ENCODE data around the gene EFCAB9. TPM values are rescaled to one million over a fixed set of nuclear protein-coding genes. Genes with fewer than 3 reads are reported as not detected.

The EFCAB9 gene
- total and polyA plus RNA-seq, 2 of the 8 experiments (the other 6 are each of a cell fraction or from before 2014, with no cell fraction given), result not detected

DNA sequence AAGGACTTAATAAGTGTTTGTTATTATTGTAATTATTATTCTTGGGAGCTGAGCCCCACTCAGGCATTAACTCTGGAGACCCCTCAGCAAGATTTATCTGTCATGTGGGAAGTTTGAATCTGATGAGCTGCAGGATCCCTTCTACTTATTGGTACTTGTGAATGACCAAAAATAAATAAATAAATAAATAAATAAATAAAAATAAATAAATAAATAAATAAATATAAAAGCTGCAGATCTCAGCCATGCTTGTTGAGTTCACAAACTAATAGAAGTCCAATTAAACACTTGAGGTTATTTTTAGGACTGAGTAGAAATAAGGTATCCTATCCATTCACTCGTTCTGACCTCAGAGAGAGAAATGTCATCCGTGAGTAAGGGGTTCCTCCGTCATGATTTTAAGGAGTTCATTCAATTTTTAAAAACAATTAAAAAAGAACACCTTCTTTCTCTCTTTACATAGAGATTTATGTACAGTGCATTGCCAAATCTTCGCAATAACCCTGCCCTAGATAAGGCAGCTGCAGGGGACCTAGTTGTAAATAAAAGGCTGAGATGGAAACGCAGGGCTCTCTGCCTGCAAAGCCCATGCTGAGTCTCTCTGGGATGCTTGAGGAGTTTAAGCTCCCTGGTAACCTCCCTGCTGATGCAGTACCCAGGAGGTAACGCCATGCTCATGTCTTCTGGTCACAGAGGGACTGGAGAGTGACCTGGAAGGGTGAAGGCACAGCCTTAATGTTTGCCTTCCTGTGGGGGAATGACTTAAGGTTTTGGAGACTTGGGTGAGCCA is 1.2 kb downstream of the EFCAB9 start (continued):
- TF ChIP-seq, protein P1, sequence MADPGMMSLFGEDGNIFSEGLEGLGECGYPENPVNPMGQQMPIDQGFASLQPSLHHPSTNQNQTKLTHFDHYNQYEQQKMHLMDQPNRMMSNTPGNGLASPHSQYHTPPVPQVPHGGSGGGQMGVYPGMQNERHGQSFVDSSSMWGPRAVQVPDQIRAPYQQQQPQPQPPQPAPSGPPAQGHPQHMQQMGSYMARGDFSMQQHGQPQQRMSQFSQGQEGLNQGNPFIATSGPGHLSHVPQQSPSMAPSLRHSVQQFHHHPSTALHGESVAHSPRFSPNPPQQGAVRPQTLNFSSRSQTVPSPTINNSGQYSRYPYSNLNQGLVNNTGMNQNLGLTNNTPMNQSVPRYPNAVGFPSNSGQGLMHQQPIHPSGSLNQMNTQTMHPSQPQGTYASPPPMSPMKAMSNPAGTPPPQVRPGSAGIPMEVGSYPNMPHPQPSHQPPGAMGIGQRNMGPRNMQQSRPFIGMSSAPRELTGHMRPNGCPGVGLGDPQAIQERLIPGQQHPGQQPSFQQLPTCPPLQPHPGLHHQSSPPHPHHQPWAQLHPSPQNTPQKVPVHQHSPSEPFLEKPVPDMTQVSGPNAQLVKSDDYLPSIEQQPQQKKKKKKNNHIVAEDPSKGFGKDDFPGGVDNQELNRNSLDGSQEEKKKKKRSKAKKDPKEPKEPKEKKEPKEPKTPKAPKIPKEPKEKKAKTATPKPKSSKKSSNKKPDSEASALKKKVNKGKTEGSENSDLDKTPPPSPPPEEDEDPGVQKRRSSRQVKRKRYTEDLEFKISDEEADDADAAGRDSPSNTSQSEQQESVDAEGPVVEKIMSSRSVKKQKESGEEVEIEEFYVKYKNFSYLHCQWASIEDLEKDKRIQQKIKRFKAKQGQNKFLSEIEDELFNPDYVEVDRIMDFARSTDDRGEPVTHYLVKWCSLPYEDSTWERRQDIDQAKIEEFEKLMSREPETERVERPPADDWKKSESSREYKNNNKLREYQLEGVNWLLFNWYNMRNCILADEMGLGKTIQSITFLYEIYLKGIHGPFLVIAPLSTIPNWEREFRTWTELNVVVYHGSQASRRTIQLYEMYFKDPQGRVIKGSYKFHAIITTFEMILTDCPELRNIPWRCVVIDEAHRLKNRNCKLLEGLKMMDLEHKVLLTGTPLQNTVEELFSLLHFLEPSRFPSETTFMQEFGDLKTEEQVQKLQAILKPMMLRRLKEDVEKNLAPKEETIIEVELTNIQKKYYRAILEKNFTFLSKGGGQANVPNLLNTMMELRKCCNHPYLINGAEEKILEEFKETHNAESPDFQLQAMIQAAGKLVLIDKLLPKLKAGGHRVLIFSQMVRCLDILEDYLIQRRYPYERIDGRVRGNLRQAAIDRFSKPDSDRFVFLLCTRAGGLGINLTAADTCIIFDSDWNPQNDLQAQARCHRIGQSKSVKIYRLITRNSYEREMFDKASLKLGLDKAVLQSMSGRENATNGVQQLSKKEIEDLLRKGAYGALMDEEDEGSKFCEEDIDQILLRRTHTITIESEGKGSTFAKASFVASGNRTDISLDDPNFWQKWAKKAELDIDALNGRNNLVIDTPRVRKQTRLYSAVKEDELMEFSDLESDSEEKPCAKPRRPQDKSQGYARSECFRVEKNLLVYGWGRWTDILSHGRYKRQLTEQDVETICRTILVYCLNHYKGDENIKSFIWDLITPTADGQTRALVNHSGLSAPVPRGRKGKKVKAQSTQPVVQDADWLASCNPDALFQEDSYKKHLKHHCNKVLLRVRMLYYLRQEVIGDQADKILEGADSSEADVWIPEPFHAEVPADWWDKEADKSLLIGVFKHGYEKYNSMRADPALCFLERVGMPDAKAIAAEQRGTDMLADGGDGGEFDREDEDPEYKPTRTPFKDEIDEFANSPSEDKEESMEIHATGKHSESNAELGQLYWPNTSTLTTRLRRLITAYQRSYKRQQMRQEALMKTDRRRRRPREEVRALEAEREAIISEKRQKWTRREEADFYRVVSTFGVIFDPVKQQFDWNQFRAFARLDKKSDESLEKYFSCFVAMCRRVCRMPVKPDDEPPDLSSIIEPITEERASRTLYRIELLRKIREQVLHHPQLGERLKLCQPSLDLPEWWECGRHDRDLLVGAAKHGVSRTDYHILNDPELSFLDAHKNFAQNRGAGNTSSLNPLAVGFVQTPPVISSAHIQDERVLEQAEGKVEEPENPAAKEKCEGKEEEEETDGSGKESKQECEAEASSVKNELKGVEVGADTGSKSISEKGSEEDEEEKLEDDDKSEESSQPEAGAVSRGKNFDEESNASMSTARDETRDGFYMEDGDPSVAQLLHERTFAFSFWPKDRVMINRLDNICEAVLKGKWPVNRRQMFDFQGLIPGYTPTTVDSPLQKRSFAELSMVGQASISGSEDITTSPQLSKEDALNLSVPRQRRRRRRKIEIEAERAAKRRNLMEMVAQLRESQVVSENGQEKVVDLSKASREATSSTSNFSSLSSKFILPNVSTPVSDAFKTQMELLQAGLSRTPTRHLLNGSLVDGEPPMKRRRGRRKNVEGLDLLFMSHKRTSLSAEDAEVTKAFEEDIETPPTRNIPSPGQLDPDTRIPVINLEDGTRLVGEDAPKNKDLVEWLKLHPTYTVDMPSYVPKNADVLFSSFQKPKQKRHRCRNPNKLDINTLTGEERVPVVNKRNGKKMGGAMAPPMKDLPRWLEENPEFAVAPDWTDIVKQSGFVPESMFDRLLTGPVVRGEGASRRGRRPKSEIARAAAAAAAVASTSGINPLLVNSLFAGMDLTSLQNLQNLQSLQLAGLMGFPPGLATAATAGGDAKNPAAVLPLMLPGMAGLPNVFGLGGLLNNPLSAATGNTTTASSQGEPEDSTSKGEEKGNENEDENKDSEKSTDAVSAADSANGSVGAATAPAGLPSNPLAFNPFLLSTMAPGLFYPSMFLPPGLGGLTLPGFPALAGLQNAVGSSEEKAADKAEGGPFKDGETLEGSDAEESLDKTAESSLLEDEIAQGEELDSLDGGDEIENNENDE (IDR thresholded peaks at IDR 0.05; ENCODE audit: insufficient replicate concordance, low read length), result no peak
- TF ChIP-seq KDM5A (IDR thresholded peaks at IDR 0.05; ENCODE audit: low read length) (no peak), POLR2A (IDR thresholded peaks at IDR 0.05; ENCODE audit: control extremely low read depth in 1 of 2, low read depth in 2 of 2, low read length in 2 of 2) (no peak), RXRA (IDR thresholded peaks at IDR 0.05; ENCODE audit: insufficient read depth, low read depth, low read length) (no peak), TAF1 (IDR thresholded peaks at IDR 0.05; ENCODE audit: low read depth, low read length) (no peak), GTF2F1 (IDR thresholded peaks at IDR 0.05; ENCODE audit: borderline replicate concordance, low read depth, low read length) (no peak), CBX5 (IDR thresholded peaks at IDR 0.05; ENCODE audit: low read depth, low read length) (no peak), BCL11A (IDR thresholded peaks at IDR 0.05; ENCODE audit: low read depth in 2 of 2, low read length in 2 of 2) (no peak)
- TF ChIP-seq, protein P2, sequence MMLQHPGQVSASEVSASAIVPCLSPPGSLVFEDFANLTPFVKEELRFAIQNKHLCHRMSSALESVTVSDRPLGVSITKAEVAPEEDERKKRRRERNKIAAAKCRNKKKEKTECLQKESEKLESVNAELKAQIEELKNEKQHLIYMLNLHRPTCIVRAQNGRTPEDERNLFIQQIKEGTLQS (IDR thresholded peaks at IDR 0.05; ENCODE audit: insufficient read depth, low read depth, low read length), result no peak

Measured in H1 (cell line).